Endothelial cell of hepatic sinusoid (primary cell): ENCODE measurements around the gene HUS1B.

Source experiments
- in situ Hi-C: cut with HindIII; loops from 2 replicates; pipeline ENCODE4 v1.10.0; 2017; ENCODE audit warnings: low sequenced_read_pairs

The HUS1B gene

DNA sequence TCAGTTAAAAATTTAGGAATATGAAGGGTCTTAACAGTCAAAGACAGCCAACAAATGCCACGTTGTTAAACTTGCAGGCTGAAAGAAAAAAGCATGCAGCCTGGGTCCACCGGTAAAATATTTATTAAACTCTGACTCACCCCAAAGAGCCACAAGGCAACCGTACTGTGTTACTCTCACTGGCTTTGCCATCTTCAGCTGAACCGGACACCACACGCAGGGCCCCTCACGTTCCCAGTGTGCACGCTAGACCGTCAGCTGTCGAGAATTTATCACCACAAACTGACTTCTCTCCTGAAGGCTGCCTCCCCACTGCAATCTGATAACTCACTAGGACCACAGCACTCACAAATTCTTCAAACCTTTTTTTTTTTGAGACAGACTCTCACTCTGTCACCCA lies 30.7 kb downstream of the HUS1B start:
- in situ Hi-C loops, result no loop called here

GRCh38 chr6:624979-625378 lies 31.9 kb downstream of the HUS1B start:
- in situ Hi-C loops, result no loop called here

DNA sequence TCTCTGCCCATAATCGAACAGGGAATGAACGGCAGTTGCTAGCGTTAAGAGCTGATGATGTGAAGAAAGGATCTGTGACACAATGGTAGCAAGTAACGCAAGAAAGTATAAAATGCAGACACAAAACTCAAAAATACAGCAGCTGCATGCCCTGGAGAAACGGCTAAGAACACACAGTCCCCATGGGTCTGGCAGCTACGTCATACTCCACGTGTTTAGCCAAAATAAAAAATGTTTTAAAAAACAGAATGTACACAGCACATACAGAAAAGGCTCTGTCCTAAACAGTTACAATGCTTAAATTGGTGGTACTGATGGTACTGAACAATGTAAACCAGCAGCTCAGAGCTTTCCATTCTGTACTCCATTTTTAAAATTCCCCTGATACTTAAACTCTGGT lies 34.4 kb downstream of the HUS1B start:
- in situ Hi-C loops, result no loop called here

DNA sequence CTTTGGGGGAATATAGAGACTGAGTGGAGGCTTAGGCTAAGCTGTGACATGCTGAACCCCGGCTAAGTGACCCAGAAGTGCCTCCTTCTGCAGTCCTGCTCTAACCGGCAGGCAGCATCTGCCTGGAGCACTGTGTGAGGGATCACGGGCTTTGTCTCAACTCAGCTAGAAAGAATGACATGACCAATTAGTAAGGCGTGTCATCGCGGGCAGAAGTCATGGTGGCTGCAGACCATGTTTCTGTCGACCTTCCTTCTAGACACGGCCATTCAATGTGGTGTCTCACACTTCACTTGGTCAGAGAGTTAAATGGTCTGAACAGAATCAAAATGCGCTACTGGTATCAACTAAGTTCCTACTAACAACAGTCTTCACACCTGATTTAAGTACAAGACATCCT lies 35.0 kb downstream of the HUS1B start:
- in situ Hi-C loops, result no loop called here

DNA sequence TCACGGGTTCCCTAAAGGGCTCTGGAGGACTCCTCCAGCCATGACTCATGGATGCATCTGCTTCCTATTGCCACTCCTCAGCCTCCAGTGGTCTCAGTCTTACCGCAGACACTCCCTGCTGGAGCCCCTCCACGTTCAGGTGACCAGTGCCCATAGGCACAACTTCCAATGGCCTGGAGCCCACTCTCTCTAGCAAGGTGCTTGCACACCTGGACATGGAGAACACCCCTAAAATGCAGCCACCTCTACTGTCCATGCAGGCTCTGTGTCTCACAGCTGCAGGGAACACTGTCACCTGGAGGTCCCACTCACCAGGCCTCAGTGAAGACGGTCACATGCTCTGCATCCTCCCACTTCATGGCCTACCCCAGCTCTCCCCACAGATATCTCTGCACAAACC lies 36.0 kb downstream of the HUS1B start:
- in situ Hi-C loops, result no loop called here

GRCh38 chr6:620166-620565 lies 36.7 kb downstream of the HUS1B start:
- in situ Hi-C loops, result no loop called here

DNA sequence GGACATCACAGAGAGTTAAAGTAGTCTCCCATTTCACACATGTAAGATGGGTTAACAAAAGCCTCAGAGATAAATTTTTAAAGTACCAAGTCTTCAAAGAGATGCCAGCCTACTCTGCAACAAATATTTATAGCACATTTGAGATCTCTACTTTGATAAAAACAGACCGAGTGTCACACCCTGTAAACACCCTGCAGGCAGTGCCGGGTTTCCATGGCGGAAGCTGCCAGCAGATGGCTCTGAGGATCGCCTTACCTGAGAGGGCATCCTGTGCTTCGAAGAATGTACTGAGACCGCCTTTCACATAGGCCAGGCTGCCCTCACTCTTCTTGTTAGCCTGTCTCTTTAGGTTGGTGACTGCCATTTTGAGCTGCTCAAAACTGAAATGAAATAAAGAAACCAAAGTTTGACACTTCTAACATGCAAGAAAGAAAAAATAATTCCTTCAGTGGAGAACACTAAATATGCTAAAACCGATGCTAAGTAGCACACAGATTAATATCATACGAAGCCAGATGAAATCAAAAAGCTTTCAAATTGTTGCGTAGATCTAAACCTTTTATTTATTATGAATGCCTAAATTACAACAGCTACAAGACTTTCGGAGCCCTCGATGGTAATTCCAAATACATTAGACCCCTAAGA lies 39.3 kb downstream of the HUS1B start:
- in situ Hi-C loops, result no loop called here

GRCh38 chr6:613981-614380 lies 42.9 kb downstream of the HUS1B start:
- in situ Hi-C loops, result no loop called here

DNA sequence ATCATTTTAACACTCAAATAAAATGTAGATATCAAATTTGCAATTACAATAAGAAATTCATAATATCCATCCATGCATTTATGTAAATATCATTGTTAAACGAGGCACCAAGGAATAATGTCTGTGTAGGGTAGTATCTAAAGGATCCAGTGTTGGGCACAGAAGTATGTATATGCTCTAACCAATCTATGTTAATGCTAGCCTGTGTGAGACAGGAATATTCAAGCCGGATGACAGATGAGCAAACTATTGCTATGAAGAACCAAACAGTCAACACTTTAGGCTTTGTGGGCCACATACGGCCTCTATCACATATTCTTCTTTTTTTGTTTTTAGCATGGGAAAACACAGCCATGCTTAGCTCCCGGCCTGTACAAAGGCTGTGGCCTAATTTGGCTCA lies 45.0 kb downstream of the HUS1B start:
- in situ Hi-C loops, result no loop called here

GRCh38 chr6:610882-611281 lies 46.0 kb downstream of the HUS1B start:
- in situ Hi-C loops, result no loop called here

DNA sequence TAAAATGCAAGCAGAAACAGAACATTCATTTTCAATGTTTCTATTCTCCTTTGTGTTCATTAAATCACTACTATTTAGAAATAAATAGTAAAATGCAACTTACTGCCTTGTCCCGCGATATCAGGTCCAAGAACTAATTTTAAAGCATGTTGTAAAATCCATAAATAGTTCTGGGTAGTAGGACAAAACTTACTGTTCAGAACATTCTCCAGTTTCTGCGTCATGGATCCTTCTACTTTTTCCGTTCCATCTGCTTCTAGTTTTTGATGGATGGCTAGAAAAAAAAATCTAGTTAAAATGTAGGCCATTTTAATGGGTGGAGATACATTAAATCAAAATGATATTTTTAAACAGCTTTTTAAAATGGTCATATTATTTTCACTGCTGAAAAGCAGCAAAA lies 47.0 kb downstream of the HUS1B start:
- in situ Hi-C loops, result no loop called here

- in situ Hi-C loops, result no loop called here
These were observed 50.0 kb downstream of the HUS1B start for GRCh38 chr6:606829-607379.
